HG03565 (cell line): ENCODE measurements around the gene CLIC3.
A peak's percentile ranks its signal among the peaks of the same experiment; 100 is the strongest.
"Not testable (repeated sequence)": the region's sequence is repeated elsewhere in the genome, so short reads cannot be mapped to it uniquely, and the experiment has no call there.

Experiments used
- ATAC-seq: cut with Tn5 transposase; IDR thresholded peaks from one replicate; pipeline ENCODE4 v1.9.1; 2021; ENCODE audit warnings: mild to moderate bottlenecking, moderate library complexity; ENCODE audit not compliant: unreplicated experiment

CLIC3 gene

GRCh38 chr9:137004285-137004684 is 7.9 kb upstream of the CLIC3 start:
- not testable (repeated sequence) for ATAC-seq

- no peak for ATAC-seq
Observed at GRCh38 chr9:137002646-137003041, 6.3 kb upstream of the CLIC3 start.

- no peak for ATAC-seq
Observed at GRCh38 chr9:137001857-137002645, 5.7 kb upstream of the CLIC3 start.

- ATAC-seq, result peak; percentile 66
Observed at GRCh38 chr9:137000177-137000930, 4.0 kb upstream of the CLIC3 start.

GRCh38 chr9:136997830-136998234 is 1.5 kb upstream of the CLIC3 start:
- no peak for ATAC-seq

- no peak for ATAC-seq
Observed at GRCh38 chr9:136997371-136997770, 1.0 kb upstream of the CLIC3 start.

GRCh38 chr9:136995772-136996311 is 526 bp downstream of the CLIC3 start:
- no peak for ATAC-seq

- no peak for ATAC-seq
Observed at GRCh38 chr9:136995362-136995761, 1.0 kb downstream of the CLIC3 start.

GRCh38 chr9:136994888-136995230 is 1.5 kb downstream of the CLIC3 start:
- no peak for ATAC-seq

- no peak for ATAC-seq
Observed at GRCh38 chr9:136994180-136994887, 2.0 kb downstream of the CLIC3 start.

GRCh38 chr9:136992819-136993369 is 3.5 kb downstream of the CLIC3 start:
- no peak for ATAC-seq

GRCh38 chr9:136991993-136992818 is 4.2 kb downstream of the CLIC3 start, which contains the start of gene PAXX:
TSS of gene PAXX (plus strand) at chr9:136992422. CDS start at chr9:136992444, 22 bp downstream.
- peak; percentile 59 for ATAC-seq

GRCh38 chr9:136990242-136990911 is 6.0 kb downstream of the CLIC3 start:
- ATAC-seq, result no peak

GRCh38 chr9:136988872-136989271 is 7.5 kb downstream of the CLIC3 start:
- no peak for ATAC-seq

GRCh38 chr9:136985853-136986252 is 10.5 kb downstream of the CLIC3 start:
- no peak for ATAC-seq

GRCh38 chr9:136985027-136985602 is 11.3 kb downstream of the CLIC3 start:
- no peak for ATAC-seq

- ATAC-seq, result no peak
Observed at GRCh38 chr9:136984464-136985026, 11.8 kb downstream of the CLIC3 start.

- ATAC-seq, result no peak
Observed at GRCh38 chr9:136983656-136984314, 12.6 kb downstream of the CLIC3 start.
